Upper lobe of left lung (tissue), 6 donors: Measurements from ENCODE around the gene SLC2A10. TPM values are rescaled to one million over a fixed set of nuclear protein-coding genes. Genes with fewer than 3 reads are reported as not detected.

Experiments
- ATAC-seq, 2 donors: fragments of 200-7000 bp; cut with Tn5 transposase; one replicate each; pipeline ENCODE4 v1.9.1; 2022; ENCODE audit warnings: mild to moderate bottlenecking in 2 of 2, moderate library complexity in 2 of 2; ENCODE audit not compliant: low FRiP score in 2 of 2
- DNase-seq, 2 donors: peaks; one replicate each; pipeline ENCODE4 v3.0.0-alpha.2; 2019 to 2020
- H3K27ac ChIP-seq, 4 donors: fragments of 200-600 bp; sonication (generic); one replicate each; pipeline ENCODE4 v1.5.1; 2016 to 2019
- H3K27me3 ChIP-seq, 4 donors: fragments of 200-600 bp; sonication (generic); one replicate each; pipeline ENCODE4 v1.5.1; 2017 to 2019
- H3K36me3 ChIP-seq, 4 donors: fragments of 200-600 bp; sonication (generic); one replicate each; pipeline ENCODE4 v1.5.1; 2016 to 2019
- H3K4me1 ChIP-seq, 4 donors: fragments of 200-600 bp; sonication (generic); one replicate each; pipeline ENCODE4 v1.5.1; 2018 to 2019
- H3K4me3 ChIP-seq, 4 donors: fragments of 200-600 bp; sonication (generic); one replicate each; pipeline ENCODE4 v1.5.1; 2017 to 2019; ENCODE audit warnings: mild to moderate bottlenecking in 2 of 4, moderate library complexity in 1 of 4
- H3K9me3 ChIP-seq, 4 donors: fragments of 200-600 bp; sonication (generic); one replicate each; pipeline ENCODE4 v1.5.1; 2018 to 2019
- CTCF ChIP-seq, 6 experiments: fragments of 450-650 bp in 4 of 6; fragments of 200-600 bp in 2 of 6; sonication (generic) in 2 of 6; IDR thresholded peaks; one replicate each; pipeline ENCODE4 v1.5.1; 2016 to 2019; ENCODE audit warnings: antibody characterized with exemption in 6 of 6
- EP300 ChIP-seq, 4 donors: sonication (generic); formaldehyde crosslinking; IDR thresholded peaks; one replicate each; pipeline ENCODE4 v1.5.1; 2017; ENCODE audit warnings: antibody characterized with exemption in 4 of 4, control low read depth in 2 of 4
- POLR2A ChIP-seq, 4 donors: fragments of 450-650 bp; IDR thresholded peaks; one replicate each; pipeline ENCODE4 v1.5.1; 2016 to 2017; ENCODE audit warnings: antibody characterized with exemption in 4 of 4, mild to moderate bottlenecking in 2 of 4
- POLR2AphosphoS5 ChIP-seq, 2 donors: sonication (generic); formaldehyde crosslinking; IDR thresholded peaks; one replicate each; pipeline ENCODE4 v1.5.1; 2017; ENCODE audit warnings: antibody characterized with exemption in 2 of 2
- WGBS, 2 donors: methylation state at CpG; one replicate each; pipeline ENCODE4 v1.1.5; 2017 to 2018; 5-methylcytosine and 5-hydroxymethylcytosine counted together
- total RNA-seq, 6 donors: library from RNA; depleted of rRNA in 4 of 6; stranded (reverse); fragments of >200 nt in 4 of 6; gene quantifications; one replicate each; pipeline versions ENCODE4 v1.1.0 to v1.2.1, GENCODE V29; 2016 to 2021
- donor health status: DM: no; HTN: no; CAD: no; lungs with moderate emphysema.
- donor health status: DM: no; HTN: yes; CAD: no; lungs with severe emphysema.

SLC2A10 gene
- total RNA-seq, 6 donors from 2014 or later, result 5.5 to 93.2 (median 13.8) TPM

- no peak overlapping the region for H3K27ac ChIP-seq
- no peak overlapping the region for H3K4me3 ChIP-seq
- 95 to 98% methylated on average over 3 of the region's 3 CpGs for WGBS, 2 donors
- DNase-seq (no peak), ATAC-seq (no peak)
- TF ChIP-seq POLR2AphosphoS5 (IDR thresholded peaks at IDR 0.05), result no peak
- no peak for TF ChIP-seq CTCF (IDR thresholded peaks at IDR 0.05)
- TF ChIP-seq EP300 (IDR thresholded peaks at IDR 0.05), result no peak
- TF ChIP-seq POLR2A (IDR thresholded peaks at IDR 0.05), result no peak
- H3K4me1 ChIP-seq, result no peaks in the 10 kb centered on the region
- peaks cover 8 to 10% (median 10%) of the 10 kb centered on the region in 4 donors for H3K9me3 ChIP-seq
- H3K27me3 ChIP-seq, result no peaks in the 10 kb centered on the region
- H3K36me3 ChIP-seq, result no peaks in the 10 kb centered on the region
Measured at GRCh38 chr20:46666306-46666705, 43.1 kb upstream of the SLC2A10 start.

- TF ChIP-seq EP300 (IDR thresholded peaks at IDR 0.05) (no peak), CTCF (IDR thresholded peaks at IDR 0.05) (no peak), POLR2AphosphoS5 (IDR thresholded peaks at IDR 0.05) (no peak), POLR2A (IDR thresholded peaks at IDR 0.05) (no peak)
- no peak overlapping the region for H3K4me3 ChIP-seq
- DNase-seq (no peak), ATAC-seq (no peak)
- H3K4me1 ChIP-seq, result no peaks in the 10 kb centered on the region
- H3K36me3 ChIP-seq, result no peaks in the 10 kb centered on the region
- H3K27me3 ChIP-seq, result no peaks in the 10 kb centered on the region
- H3K9me3 ChIP-seq, result peaks cover 8 to 10% (median 10%) of the 10 kb centered on the region in 4 donors
- no peak overlapping the region for H3K27ac ChIP-seq
- WGBS, 2 donors, result 59 to 74% methylated on average over 5 to 6 of the region's 6 CpGs
Measured at GRCh38 chr20:46666818-46667515, 42.5 kb upstream of the SLC2A10 start.

DNA sequence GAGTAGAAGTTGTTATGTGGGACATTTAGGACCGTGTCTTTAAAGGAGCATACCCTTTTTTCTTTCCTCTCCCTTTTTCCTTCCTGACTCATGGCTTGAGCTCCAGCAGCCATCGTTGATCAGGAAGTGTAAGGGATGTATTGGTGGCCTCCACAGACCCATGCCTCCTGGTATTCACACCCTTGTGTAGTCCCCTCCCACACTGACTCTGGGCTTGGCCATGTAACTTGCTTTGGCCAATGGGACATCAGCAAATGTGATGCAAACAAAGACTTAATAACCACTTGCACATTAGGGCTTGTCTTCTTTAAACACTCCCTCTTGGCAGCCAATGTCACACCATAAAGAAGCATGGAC, 39.2 kb upstream of the SLC2A10 start:
- H3K4me1 ChIP-seq, result no peaks in the 10 kb centered on the region
- TF ChIP-seq EP300 (IDR thresholded peaks at IDR 0.05) (no peak), CTCF (IDR thresholded peaks at IDR 0.05) (no peak), POLR2AphosphoS5 (IDR thresholded peaks at IDR 0.05) (no peak), POLR2A (IDR thresholded peaks at IDR 0.05) (no peak)
- H3K36me3 ChIP-seq, result no peaks in the 10 kb centered on the region
- no peaks in the 10 kb centered on the region for H3K27me3 ChIP-seq
- WGBS, 2 donors, result 69 to 80% methylated on average over 2 of the region's 2 CpGs
- peaks cover 8 to 17% (median 12%) of the 10 kb centered on the region in 4 donors for H3K9me3 ChIP-seq
- ATAC-seq (no peak), DNase-seq (no peak)
- no peak overlapping the region for H3K4me3 ChIP-seq
- H3K27ac ChIP-seq, result no peak overlapping the region

DNA sequence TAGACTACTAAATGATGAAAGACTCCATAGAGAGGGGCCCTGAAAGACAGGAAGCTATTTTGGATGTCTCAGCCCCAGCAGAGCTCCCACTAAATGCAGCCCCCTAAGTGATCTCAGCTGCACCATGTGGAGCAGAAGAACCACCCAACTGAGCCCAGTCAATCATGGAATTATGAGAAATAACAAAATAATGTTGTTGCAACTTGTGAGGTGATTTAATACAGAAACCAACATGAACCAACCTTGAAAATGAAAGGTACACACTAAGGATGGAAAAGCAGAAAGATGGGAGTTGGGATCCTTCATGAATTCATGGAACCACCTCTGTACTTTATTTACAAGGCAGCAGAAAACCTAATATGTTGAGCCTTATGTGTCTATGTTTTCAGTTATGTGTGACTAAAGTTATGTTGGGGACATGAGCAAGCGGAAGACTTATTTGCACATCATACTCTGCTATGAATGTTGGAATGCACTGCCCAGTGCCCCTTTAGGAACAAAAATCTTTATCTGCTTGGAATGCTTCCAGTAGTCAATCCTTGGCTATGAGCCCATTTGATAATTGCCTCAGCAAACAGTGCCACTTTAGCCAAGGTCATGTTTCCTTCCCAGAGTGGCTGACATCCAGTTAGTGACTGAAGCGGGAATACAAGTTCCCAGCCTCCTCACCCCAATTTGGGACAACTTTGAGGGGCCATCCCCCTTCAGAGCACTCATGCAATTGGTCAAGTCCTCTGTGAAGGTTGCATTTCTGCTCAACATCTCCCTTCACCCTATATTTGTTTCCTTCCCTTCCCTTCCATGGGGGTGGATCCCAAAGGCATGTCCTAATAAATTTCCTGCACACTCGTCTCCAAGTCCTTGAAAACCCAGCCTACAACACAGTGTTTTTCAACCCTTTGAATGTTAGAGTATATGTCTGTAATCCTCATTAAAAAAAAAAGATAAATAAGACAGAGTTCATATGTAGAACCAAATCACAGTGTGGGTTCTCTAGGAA, 38.6 kb upstream of the SLC2A10 start:
- H3K4me3 ChIP-seq, result no peak overlapping the region
- no peak overlapping the region for H3K27ac ChIP-seq
- DNase-seq (no peak), ATAC-seq (no peak)
- TF ChIP-seq POLR2A (IDR thresholded peaks at IDR 0.05) (no peak), CTCF (IDR thresholded peaks at IDR 0.05) (no peak), EP300 (IDR thresholded peaks at IDR 0.05) (no peak), POLR2AphosphoS5 (IDR thresholded peaks at IDR 0.05) (no peak)
- no peaks in the 10 kb centered on the region for H3K27me3 ChIP-seq
- H3K4me1 ChIP-seq, result no peaks in the 10 kb centered on the region
- H3K36me3 ChIP-seq, result no peaks in the 10 kb centered on the region
- 48 to 56% methylated on average over 3 of the region's 3 CpGs for WGBS, 2 donors
- H3K9me3 ChIP-seq, result peaks cover 8 to 17% (median 12%) of the 10 kb centered on the region in 4 donors
